NCI-H187 (cell line): Measurements from ENCODE around the gene SDK1.
A peak's percentile ranks its signal among the peaks of the same experiment; 100 is the strongest.

Source experiments
- DNase-seq, 2 experiments: peaks; one replicate each; lab custom pipeline; 2025; lab: John Stamatoyannopoulos, UW

SDK1 gene

DNA sequence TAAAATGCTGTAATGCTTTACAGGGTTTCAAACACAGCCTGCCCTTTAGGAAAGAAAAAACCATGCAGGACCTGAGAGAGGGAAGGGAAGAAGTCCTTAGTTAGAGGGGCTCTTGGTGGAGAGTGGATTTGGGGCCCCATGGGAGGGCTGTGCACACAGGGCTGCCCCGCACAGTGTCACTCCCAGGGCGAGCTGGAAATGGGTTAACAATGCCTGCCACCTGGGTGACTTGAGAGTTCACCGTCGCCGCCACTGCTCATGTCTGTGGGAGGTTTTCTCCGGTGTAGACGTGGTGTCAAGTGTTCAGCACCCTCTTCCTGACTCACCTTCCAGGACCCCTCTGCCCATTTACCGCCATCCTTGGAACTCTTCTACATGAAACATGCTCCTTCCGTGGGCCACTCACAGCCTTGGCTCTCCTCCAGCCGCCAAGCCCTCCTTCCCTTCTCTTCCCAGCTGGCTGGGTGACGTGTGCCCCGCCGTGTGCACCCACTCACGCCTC, 686.4 kb downstream of the SDK1 start:
- DNase-seq: no peak

- no peak for DNase-seq
Measured at GRCh38 chr7:3989723-3990122, 688.7 kb downstream of the SDK1 start.

DNA sequence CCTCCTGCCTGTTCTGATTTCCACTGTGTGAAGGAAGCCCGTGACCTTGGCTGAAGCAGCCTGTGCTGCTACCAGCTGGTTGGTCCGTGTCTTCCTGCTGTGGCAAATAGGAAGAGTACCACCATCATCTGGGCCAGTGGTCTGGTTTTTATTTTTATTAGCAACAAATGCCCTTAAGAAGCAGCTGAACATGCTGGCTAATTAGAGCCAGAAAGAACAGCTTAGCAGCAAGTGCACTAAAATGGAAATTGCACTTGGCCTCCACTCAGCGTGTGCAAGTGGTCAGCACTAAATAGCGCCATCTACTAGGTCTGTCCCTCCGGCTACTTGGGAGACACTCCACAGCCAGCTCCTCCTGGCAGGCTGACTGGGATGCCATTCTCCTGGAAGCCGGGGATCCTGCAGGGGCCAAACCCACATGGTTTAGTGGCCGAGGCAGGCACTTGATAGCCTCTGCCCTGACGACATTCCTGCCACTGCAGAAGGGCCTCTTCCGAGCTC, 690.7 kb downstream of the SDK1 start:
- DNase-seq: no peak

DNA sequence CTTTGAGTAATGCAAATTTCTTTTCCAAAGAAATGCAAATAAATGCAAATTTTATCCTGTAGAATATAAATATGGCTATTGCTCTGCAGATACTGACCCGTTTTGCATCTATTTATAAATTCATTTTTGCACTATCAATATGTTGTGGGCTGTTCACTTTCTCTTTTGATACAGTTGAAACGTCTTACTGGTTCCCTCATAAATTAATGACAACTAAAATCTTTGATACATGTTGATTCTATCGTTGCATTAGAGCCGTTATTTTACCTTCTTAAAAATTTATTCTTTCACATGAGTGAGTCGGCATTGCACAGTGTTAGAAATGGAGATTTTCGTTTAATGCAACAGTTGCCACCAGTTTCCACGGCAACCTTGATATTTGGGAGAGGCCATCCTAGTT, 691.8 kb downstream of the SDK1 start:
- DNase-seq: no peak

DNA sequence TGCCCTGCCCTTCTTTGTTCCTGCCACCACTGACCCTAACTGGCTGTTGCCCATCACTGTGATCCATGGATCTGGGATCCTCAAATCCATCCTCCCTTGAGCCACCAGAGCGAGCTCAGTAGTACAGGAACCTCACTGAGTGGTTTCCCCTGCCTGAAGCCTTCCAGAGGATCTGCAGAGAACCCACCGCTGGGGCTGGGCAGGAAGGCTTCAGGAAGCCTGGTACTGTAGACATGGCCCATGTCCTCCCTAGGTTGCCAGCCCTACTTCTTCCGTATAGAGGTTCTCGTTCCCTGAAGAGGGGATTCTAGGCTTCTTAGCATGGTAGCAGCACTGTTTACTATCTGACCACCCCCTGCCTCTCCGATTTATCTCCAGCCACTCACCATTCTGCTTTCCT, 693.7 kb downstream of the SDK1 start:
- no peak for DNase-seq

GRCh38 chr7:3995187-3995586, 694.1 kb downstream of the SDK1 start:
- DNase-seq: no peak

DNA sequence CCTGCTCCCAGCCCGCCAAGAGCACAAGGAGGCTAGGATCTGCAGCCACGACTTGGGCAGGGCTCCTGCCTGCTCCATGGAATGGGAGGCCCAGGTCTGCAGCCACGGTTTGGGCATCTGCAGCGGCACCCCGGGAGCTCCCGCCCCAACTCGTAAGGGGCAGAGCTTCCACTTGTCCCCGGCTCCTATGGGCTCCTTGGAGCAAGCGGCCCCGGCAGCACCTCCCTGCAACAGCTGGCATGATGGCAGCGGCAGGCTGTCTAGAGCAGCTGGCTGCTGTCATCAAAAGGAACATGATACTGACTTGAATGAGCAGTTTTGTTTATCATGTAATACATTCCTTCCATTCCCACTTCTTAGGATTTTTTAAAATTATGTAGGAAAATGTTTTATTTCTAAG, 697.0 kb downstream of the SDK1 start:
- DNase-seq: no peak

DNA sequence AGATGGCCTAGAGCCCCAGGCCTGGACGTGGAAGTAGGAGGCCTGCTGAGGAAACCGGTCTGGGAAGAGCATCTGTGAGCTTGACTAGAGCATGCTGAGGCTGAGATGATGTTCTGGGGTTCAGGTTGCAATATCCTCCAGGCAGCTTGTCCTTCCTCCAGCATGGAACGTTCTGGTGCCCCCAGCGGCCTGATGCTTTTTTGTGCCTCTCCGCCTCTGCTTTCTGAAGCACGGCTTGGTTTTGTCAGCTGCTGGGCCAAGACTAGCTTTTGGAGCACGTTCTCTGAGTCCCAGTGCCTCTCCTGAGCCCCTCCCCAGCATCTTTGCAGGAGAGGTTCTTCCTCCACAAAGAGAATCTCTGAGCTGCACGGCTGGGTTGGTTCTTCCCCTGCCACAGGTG, 699.1 kb downstream of the SDK1 start:
- DNase-seq: no peak

GRCh38 chr7:4000934-4001333, 699.9 kb downstream of the SDK1 start:
- no peak for DNase-seq

DNA sequence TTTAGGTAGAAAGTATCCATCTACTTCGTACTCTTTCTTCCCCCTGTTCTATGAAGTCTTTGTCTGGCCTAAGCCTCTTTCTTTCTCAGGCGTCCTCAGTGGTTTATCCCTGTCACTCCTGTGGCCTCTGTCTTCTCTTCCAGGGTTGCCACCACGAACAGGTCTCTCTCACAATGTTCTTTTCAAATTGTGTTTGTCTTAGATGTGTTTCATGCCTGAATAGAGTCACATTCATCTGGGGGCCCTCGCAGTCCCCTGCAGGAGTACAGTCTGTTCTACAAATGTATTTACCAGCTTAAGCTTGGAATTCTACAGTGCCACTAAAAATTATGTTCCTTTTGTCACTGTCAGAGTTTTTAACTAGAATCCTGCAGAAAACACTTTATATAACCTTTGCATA, 700.7 kb downstream of the SDK1 start:
- DNase-seq: no peak

- no peak for DNase-seq
Measured at GRCh38 chr7:4003503-4003902, 702.5 kb downstream of the SDK1 start.

DNA sequence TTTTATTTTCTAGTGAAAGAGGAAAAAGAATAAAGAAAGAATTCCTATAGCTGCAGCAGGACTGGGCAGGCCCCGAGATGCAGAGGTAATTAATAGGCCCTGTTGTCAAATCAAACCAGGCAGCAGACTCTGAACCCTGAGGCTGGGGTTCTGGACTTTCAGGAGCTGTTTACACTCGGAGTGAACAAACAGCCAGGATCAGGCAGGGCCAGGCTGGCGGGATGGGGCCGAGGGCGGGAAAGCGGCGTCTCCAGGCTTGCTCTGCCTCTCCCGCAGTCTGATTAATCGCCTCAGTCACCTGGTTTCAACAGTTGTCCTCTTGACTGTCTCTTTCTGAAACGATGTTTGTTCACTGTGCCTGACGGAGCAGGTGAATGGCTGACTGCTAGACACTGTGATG, 705.6 kb downstream of the SDK1 start:
- peak; percentile 22 to 37 for DNase-seq

- DNase-seq: no peak
Measured at GRCh38 chr7:4009211-4010060, 708.4 kb downstream of the SDK1 start.

DNA sequence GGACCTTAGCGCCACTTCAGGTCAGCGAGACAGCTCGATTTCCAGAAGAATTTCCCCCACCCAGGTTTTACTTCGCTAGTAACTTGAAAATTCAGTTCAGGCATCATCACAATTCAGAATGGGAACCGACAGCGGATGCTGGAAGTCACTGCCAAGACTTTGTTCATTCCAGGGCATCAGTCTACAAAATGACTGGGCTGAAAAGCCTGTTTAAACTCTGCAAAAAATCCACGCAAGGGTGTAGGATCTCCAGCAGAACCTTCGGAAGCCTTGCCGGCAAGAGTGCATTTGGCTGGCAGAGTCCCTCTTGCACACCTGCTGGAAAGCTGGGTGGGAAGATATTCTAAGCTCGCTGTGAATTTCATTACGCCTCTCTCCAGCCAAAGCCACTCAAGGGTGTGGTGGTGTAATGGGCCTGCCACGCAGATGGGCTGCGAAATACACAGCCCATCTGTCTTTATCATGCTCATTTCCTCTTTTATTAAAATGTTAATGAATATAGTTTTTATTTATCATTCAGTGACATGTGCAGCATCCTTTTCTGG, 709.1 kb downstream of the SDK1 start:
- no peak for DNase-seq

- DNase-seq: no peak
Measured at GRCh38 chr7:4010923-4011656, 710.0 kb downstream of the SDK1 start.

- no peak for DNase-seq
Measured at GRCh38 chr7:4013793-4014192, 712.7 kb downstream of the SDK1 start.

GRCh38 chr7:4014346-4015050, 713.4 kb downstream of the SDK1 start:
- no peak for DNase-seq

GRCh38 chr7:4015371-4015770, 714.3 kb downstream of the SDK1 start:
- no peak for DNase-seq

GRCh38 chr7:4015996-4016395, 714.9 kb downstream of the SDK1 start:
- no peak for DNase-seq

GRCh38 chr7:4017081-4017480, 716.0 kb downstream of the SDK1 start:
- DNase-seq: no peak

DNA sequence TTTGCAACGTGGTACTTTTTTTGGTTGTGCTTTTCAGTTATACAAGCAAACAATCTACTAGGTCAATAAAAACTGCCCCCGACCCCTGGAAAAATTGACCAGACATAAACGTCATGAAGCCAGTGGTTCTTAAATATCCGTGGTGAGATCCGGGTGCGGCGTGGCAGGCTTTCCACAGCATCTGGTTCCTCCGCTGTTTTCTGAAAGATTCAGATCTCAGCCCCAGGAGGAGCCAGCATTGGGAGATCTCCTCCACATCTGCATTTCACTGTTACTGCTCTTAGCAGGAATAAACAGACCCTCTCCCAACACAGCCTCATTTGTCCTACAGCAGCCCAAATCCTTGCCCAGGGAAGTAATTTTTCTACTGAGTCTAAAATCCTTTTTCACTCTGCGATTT, 716.7 kb downstream of the SDK1 start:
- no peak for DNase-seq
